IMR-90 (cell line): Measurements from ENCODE around the gene SPAG16. TPM values are rescaled to one million over a fixed set of nuclear protein-coding genes. Genes with fewer than 3 reads are reported as not detected.

Experiments used
- ATAC-seq: fragments of 200-7000 bp; cut with Tn5 transposase; 2 replicates; pipeline ENCODE4 v1.9.1; 2020; ENCODE audit warnings: low read depth, mild to moderate bottlenecking, moderate library complexity
- BruUV-seq: library from RNA; stranded (reverse); fragments of 400-500 nt; replicated peaks from 2 replicates; lab custom pipeline; 2021; lab: Mats Ljungman, UMichigan
- CTCF ChIA-PET: fragments of 300-600 bp; formaldehyde crosslinking; extraction: SDS; loops from one replicate; lab custom pipeline; 2021; ENCODE audit warnings: antibody characterized with exemption; lab: Yijun Ruan, JAX
- POLR2A ChIA-PET: fragments of 300-600 bp; sonication (Branson Sonifier 250); formaldehyde crosslinking; loops from one replicate; lab custom pipeline; 2022; ENCODE audit warnings: antibody characterized with exemption; ENCODE audit not compliant: unreplicated experiment; lab: Charles Lee
- DNase-seq: peaks from one replicate; pipeline ENCODE4 v3.0.0; 2013
- H2AFZ ChIP-seq: replicated peaks from 2 replicates; pipeline ENCODE3; 2013; ENCODE audit warnings: low read length, mild to moderate bottlenecking; ENCODE audit not compliant: poor library complexity
- H2AK5ac ChIP-seq: 2 replicates; pipeline ENCODE4 v1.6.1; 2013; ENCODE audit warnings: low read depth, low read length, inconsistent platforms
- H2AK9ac ChIP-seq: replicated peaks from 2 replicates; pipeline ENCODE3; 2013; ENCODE audit warnings: mild to moderate bottlenecking, low read depth, low read length, moderate library complexity; ENCODE audit not compliant: poor library complexity
- H2BK120ac ChIP-seq: 2 replicates; pipeline ENCODE4 v1.6.1; 2013; ENCODE audit warnings: low read depth, low read length, inconsistent platforms
- H2BK15ac ChIP-seq: 3 replicates; pipeline ENCODE4 v1.6.1; 2013; ENCODE audit warnings: low read depth, low read length, inconsistent platforms
- H2BK20ac ChIP-seq: 2 replicates; pipeline ENCODE4 v1.6.1; 2013; ENCODE audit warnings: low read depth, mild to moderate bottlenecking, inconsistent platforms, low read length, moderate library complexity
- H2BK5ac ChIP-seq: 2 replicates; pipeline ENCODE4 v1.6.1; 2013; ENCODE audit warnings: mild to moderate bottlenecking, low read depth, low read length, inconsistent platforms; ENCODE audit not compliant: poor library complexity, severe bottlenecking
- H3K14ac ChIP-seq: replicated peaks from 2 replicates; pipeline ENCODE4 v1.6.1; 2013; ENCODE audit warnings: low read depth, low read length, inconsistent platforms
- H3K18ac ChIP-seq: 2 replicates; pipeline ENCODE4 v1.6.1; 2013; ENCODE audit warnings: low read depth, low read length, control low read depth
- H3K23ac ChIP-seq: 2 replicates; pipeline ENCODE4 v1.6.1; 2013; ENCODE audit warnings: low read depth, low read length, inconsistent platforms
- H3K27ac ChIP-seq: 2 replicates; pipeline ENCODE4 v1.5.1; 2013; ENCODE audit warnings: mild to moderate bottlenecking, control low read depth, low read length; ENCODE audit not compliant: insufficient read depth
- H3K27me3 ChIP-seq: 2 replicates; pipeline ENCODE4 v1.6.1; 2013; ENCODE audit warnings: low read length; ENCODE audit not compliant: control insufficient read depth, insufficient read depth
- H3K36me3 ChIP-seq: 2 replicates; pipeline ENCODE4 v1.6.1; 2013; ENCODE audit warnings: low read length, mixed read lengths; ENCODE audit not compliant: control insufficient read depth, insufficient read depth
- H3K4ac ChIP-seq: 2 replicates; pipeline ENCODE4 v1.6.1; 2013; ENCODE audit warnings: low read depth, low read length, inconsistent platforms
- H3K4me1 ChIP-seq: 2 replicates; pipeline ENCODE4 v1.6.1; 2013; ENCODE audit warnings: low read length, mixed read lengths; ENCODE audit not compliant: control insufficient read depth, insufficient read depth
- H3K4me2 ChIP-seq: 2 replicates; pipeline ENCODE4 v1.6.1; 2013; ENCODE audit warnings: low read depth, mild to moderate bottlenecking, control low read depth, low read length, moderate library complexity
- H3K4me3 ChIP-seq: 2 replicates; pipeline ENCODE4 v1.5.1; 2013; ENCODE audit warnings: low read depth, mild to moderate bottlenecking, control low read depth, low read length, moderate library complexity; ENCODE audit not compliant: insufficient read depth
- H3K56ac ChIP-seq: 2 replicates; pipeline ENCODE4 v1.6.1; 2013; ENCODE audit warnings: low read length, inconsistent platforms; ENCODE audit not compliant: insufficient read depth; ENCODE audit errors: extremely low read depth
- H3K79me1 ChIP-seq, 2 experiments: 2 replicates each; pipeline ENCODE4 v1.6.1; 2013; ENCODE audit warnings: low read length in 2 of 2, inconsistent platforms in 1 of 2, low read depth in 1 of 2
- H3K9ac ChIP-seq: 2 replicates; pipeline ENCODE4 v1.6.1; 2013; ENCODE audit warnings: low read depth, low read length, control low read depth
- H3K9me1 ChIP-seq: 2 replicates; pipeline ENCODE4 v1.6.1; 2013; ENCODE audit warnings: low read length, inconsistent platforms; ENCODE audit not compliant: insufficient read depth
- H3K9me3 ChIP-seq: 2 replicates; pipeline ENCODE4 v1.6.1; 2013; ENCODE audit warnings: low read length; ENCODE audit not compliant: control insufficient read depth, insufficient read depth
- H4K20me1 ChIP-seq: 2 replicates; pipeline ENCODE4 v1.6.1; 2013; ENCODE audit warnings: low read length, inconsistent platforms; ENCODE audit not compliant: insufficient read depth
- H4K5ac ChIP-seq: 2 replicates; pipeline ENCODE4 v1.6.1; 2013; ENCODE audit warnings: mild to moderate bottlenecking, low read depth, low read length, control low read depth
- H4K8ac ChIP-seq, 2 experiments: 2 replicates each; pipeline ENCODE4 v1.6.1; 2013; ENCODE audit warnings: low read depth in 2 of 2, low read length in 2 of 2, control low read depth in 1 of 2, inconsistent platforms in 1 of 2
- H4K91ac ChIP-seq: 2 replicates; pipeline ENCODE4 v1.6.1; 2013; ENCODE audit warnings: low read depth, low read length, inconsistent platforms; ENCODE audit not compliant: insufficient read depth
- CHD1 ChIP-seq: IDR thresholded peaks from 2 replicates; pipeline ENCODE4 v1.6.1; 2012; ENCODE audit warnings: low read depth, low read length, improper control_type of control experiment
- FOS ChIP-seq: fragments of 150-350 bp; IDR thresholded peaks from 2 replicates; pipeline ENCODE4 v1.6.1; 2016; ENCODE audit warnings: low read depth, low read length
- MAZ ChIP-seq: IDR thresholded peaks from 2 replicates; pipeline ENCODE4 v1.6.1; 2012; ENCODE audit warnings: low read depth, mild to moderate bottlenecking, low read length, improper control_type of control experiment, moderate library complexity, borderline replicate concordance
- MXI1 ChIP-seq: IDR thresholded peaks from 2 replicates; pipeline ENCODE4 v1.6.1; 2012; ENCODE audit warnings: low read depth, mild to moderate bottlenecking, low read length, moderate library complexity, borderline replicate concordance
- RAD21 ChIP-seq: IDR thresholded peaks from 2 replicates; pipeline ENCODE4 v1.6.1; 2012; ENCODE audit warnings: low read length, improper control_type of control experiment
- RCOR1 ChIP-seq: IDR thresholded peaks from 2 replicates; pipeline ENCODE4 v1.6.1; 2012; ENCODE audit warnings: mild to moderate bottlenecking, low read length, improper control_type of control experiment; ENCODE audit not compliant: insufficient replicate concordance
- RFX5 ChIP-seq: IDR thresholded peaks from 2 replicates; pipeline ENCODE4 v1.8.0; 2012; ENCODE audit warnings: low read depth, mild to moderate bottlenecking, low read length, moderate library complexity
- SMC3 ChIP-seq: fragments of 150-350 bp; IDR thresholded peaks from 2 replicates; pipeline ENCODE4 v1.6.1; 2016; ENCODE audit warnings: low read depth, mild to moderate bottlenecking, antibody characterized with exemption, low read length, moderate library complexity
- WGBS, 2 experiments: methylation state at CpG; one replicate each; pipeline versions ENCODE4 v1.1.5 to v1.1.7; 2013; ENCODE audit warnings: missing lambda C conversion rate in 2 of 2; ENCODE audit not compliant: insufficient read length in 1 of 2; ENCODE audit errors: extremely low coverage in 2 of 2; 5-methylcytosine and 5-hydroxymethylcytosine counted together
- dilution Hi-C: fragments of 300-500 bp; cut with HindIII; formaldehyde crosslinking; loops from one replicate; pipeline ENCODE4 v1.14.3; 2018; ENCODE audit warnings: low sequenced_read_pairs; ENCODE audit not compliant: unreplicated experiment
- in situ Hi-C: fragments of 300-500 bp; cut with MboI; formaldehyde crosslinking; loops from 3 replicates; pipeline ENCODE4 v1.14.3; 2019; ENCODE audit warnings: low sequenced_read_pairs, inconsistent platforms, mixed read lengths
- intact Hi-C: fragments of 100-400 bp; cut with micrococcal nuclease; formaldehyde crosslinking; loops from 2 replicates; pipeline ENCODE4 v1.10.0; 2022
- polyA plus RNA-seq, 3 experiments: library from polyadenylated mRNA; depleted of rRNA; stranded (reverse); fragments of >200 nt; gene quantifications; 2 replicates each; pipeline ENCODE4 v1.2.3, GENCODE V29; 2012; ENCODE audit warnings: low replicate concordance in 1 of 3
- total RNA-seq: library from RNA; depleted of rRNA; stranded (reverse); fragments of >200 nt; gene quantifications from 2 replicates; pipeline ENCODE4 v1.2.3, GENCODE V29; 2012
- TF ChIP-seq, protein P1 (sequence below): fragments of 150-350 bp; IDR thresholded peaks from 2 replicates; pipeline ENCODE4 v1.6.1; 2016; ENCODE audit warnings: low read depth, mild to moderate bottlenecking, low read length, moderate library complexity, borderline replicate concordance
- TF ChIP-seq, protein P2 (sequence below): fragments of 150-350 bp; IDR thresholded peaks from 2 replicates; pipeline ENCODE4 v1.6.1; 2017; ENCODE audit warnings: mild to moderate bottlenecking, antibody characterized with exemption, low read length, low read depth
- TF ChIP-seq, protein P3 (sequence below): conservative IDR thresholded peaks from 2 replicates; pipeline ENCODE4 v1.5.1; 2012; ENCODE audit warnings: mild to moderate bottlenecking, low read depth, low read length, improper control_type of control experiment

SPAG16 gene
- total and polyA plus RNA-seq, 2 of the 4 experiments (the other 2 are of a cell fraction) = 7.3 to 13.5 TPM

DNA sequence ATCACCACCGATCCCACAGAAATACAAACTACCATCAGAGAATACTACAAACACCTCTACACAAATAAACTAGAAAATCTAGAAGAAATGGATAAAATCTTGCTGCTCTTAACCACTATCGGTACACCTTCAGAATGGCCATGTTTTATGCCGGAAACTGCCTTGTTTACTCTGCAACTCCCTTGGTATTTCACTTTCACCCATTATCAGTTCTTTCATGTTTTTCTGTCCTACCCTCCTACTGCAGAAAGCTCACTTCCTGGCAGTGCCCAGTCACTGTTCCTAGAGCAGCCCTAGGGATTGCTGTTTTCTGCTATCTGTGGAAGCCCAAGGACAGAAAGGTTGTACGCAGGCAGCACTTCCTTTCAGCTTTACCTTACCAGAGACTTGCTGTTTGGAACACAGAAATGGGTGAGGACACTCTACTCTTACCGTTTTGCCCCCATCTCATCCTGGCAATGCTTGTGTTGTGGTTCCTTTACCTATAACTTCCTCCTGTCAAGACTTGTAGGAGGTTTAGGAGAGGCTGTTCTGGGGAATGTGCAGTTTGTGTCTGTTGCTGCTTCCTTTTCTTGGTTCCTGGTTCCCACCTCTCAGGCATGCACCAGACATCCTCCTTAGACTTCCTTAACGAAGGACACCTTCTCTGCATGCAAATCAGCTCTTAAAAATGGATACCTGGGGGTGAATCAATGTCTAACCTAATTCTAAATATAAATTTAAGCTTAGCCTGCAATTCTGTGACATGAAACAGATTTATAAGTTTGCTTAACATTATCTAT, 394.4 kb downstream of the SPAG16 start:
- Histone ChIP-seq H3K4me3 (no peak overlapping the region), H2BK15ac (no peak overlapping the region), H2AK9ac (no peak overlapping the region), H3K4me1 (no peaks in the 10 kb centered on the region), H3K79me1 (no peaks in the 10 kb centered on the region), H3K23ac (no peak overlapping the region), H4K8ac (no peak overlapping the region), H4K5ac (no peak overlapping the region), H3K4me2 (no peak overlapping the region), H3K9ac (no peak overlapping the region), H3K36me3 (no peaks in the 10 kb centered on the region), H3K14ac (no peak overlapping the region), H2AK5ac (no peak overlapping the region), H2BK120ac (no peak overlapping the region), H3K4ac (no peak overlapping the region), H2BK20ac (no peak overlapping the region), H2AFZ (no peak overlapping the region), H3K18ac (no peak overlapping the region), H3K56ac (no peak overlapping the region), H3K27me3 (no peaks in the 10 kb centered on the region), H3K27ac (no peak overlapping the region), H3K9me1 (no peaks in the 10 kb centered on the region), H2BK5ac (no peak overlapping the region), H4K91ac (no peak overlapping the region), H4K20me1 (no peaks in the 10 kb centered on the region), H3K9me3 (peaks cover 8% of the 10 kb centered on the region)
- no CpG with 5 or more reads among the region's 6 CpGs for WGBS, 2 experiments
- in situ Hi-C loops (no loop called here), dilution Hi-C loops (no loop called here), intact Hi-C loops (no loop called here)
- POLR2A ChIA-PET = no interaction called here
- TF ChIP-seq RAD21 (no peak), FOS (no peak), RCOR1 (no peak), RFX5 (no peak), SMC3 (no peak), MAZ (no peak), CHD1 (no peak), MXI1 (no peak)
- TF ChIP-seq, protein P1, sequence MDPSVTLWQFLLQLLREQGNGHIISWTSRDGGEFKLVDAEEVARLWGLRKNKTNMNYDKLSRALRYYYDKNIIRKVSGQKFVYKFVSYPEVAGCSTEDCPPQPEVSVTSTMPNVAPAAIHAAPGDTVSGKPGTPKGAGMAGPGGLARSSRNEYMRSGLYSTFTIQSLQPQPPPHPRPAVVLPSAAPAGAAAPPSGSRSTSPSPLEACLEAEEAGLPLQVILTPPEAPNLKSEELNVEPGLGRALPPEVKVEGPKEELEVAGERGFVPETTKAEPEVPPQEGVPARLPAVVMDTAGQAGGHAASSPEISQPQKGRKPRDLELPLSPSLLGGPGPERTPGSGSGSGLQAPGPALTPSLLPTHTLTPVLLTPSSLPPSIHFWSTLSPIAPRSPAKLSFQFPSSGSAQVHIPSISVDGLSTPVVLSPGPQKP = no peak
- TF ChIP-seq, protein P2, sequence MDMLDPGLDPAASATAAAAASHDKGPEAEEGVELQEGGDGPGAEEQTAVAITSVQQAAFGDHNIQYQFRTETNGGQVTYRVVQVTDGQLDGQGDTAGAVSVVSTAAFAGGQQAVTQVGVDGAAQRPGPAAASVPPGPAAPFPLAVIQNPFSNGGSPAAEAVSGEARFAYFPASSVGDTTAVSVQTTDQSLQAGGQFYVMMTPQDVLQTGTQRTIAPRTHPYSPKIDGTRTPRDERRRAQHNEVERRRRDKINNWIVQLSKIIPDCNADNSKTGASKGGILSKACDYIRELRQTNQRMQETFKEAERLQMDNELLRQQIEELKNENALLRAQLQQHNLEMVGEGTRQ = no peak
- TF ChIP-seq, protein P3, sequence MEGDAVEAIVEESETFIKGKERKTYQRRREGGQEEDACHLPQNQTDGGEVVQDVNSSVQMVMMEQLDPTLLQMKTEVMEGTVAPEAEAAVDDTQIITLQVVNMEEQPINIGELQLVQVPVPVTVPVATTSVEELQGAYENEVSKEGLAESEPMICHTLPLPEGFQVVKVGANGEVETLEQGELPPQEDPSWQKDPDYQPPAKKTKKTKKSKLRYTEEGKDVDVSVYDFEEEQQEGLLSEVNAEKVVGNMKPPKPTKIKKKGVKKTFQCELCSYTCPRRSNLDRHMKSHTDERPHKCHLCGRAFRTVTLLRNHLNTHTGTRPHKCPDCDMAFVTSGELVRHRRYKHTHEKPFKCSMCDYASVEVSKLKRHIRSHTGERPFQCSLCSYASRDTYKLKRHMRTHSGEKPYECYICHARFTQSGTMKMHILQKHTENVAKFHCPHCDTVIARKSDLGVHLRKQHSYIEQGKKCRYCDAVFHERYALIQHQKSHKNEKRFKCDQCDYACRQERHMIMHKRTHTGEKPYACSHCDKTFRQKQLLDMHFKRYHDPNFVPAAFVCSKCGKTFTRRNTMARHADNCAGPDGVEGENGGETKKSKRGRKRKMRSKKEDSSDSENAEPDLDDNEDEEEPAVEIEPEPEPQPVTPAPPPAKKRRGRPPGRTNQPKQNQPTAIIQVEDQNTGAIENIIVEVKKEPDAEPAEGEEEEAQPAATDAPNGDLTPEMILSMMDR = no peak
- CTCF ChIA-PET = no interaction called here
- no peak for ATAC-seq
- DNase-seq = no peak
- no TSS peak for BruUV-seq
